ENCODE results near the gene TFB1M.

TFB1M gene

GRCh38 chr6:155234687-155235086 lies 79.6 kb downstream of the TFB1M start:
- TF ChIP-seq CTCF (IDR thresholded peaks at IDR 0.05): no peak

DNA sequence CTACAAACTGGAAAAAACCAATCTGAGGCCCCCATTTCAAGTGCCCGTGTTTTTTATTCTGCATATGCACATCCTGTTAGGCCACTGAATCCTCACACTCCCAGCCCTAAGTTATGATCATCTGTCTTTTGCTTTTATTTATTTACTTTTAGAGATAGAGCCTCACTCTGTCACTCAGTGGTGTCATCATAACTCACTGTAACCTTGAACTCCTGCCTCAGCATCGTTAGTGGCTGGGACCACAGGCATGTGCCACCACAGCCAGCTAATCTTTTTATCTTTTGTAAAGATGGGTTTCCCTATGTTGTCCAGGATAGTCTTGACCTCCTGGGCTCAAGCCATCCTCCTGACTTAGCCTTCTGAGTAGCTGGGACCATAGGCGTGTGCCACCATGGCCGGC lies 80.1 kb downstream of the TFB1M start:
- TF ChIP-seq CTCF (IDR thresholded peaks at IDR 0.05): no peak

- TF ChIP-seq CTCF (IDR thresholded peaks at IDR 0.05): no peak
These were observed 81.4 kb downstream of the TFB1M start for GRCh38 chr6:155232848-155233247.

- TF ChIP-seq CTCF (IDR thresholded peaks at IDR 0.05): no peak
These were observed 85.6 kb downstream of the TFB1M start for GRCh38 chr6:155228546-155229166.

GRCh38 chr6:155227046-155227445 lies 87.2 kb downstream of the TFB1M start:
- no peak for TF ChIP-seq CTCF (IDR thresholded peaks at IDR 0.05)

DNA sequence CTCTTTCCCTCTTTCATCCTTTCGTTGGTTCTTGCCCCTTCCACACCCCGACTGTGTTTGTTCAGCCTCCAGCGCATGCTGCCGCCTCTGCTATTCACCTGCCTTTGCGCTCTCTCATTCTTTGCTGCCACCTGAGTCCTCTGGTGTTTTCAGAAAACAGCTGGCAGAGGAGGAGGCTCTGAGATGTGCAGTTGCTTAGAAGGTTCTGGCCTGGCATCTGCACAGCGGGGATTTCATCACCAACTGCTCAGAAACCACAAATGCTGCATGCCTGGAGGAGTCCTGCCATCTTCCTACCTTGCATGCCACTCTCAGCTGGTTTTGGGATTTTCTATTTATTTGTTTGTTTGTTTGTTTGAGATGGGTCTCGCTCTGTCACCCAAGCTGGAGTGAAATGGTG lies 89.7 kb downstream of the TFB1M start:
- no peak for TF ChIP-seq CTCF (IDR thresholded peaks at IDR 0.05)

DNA sequence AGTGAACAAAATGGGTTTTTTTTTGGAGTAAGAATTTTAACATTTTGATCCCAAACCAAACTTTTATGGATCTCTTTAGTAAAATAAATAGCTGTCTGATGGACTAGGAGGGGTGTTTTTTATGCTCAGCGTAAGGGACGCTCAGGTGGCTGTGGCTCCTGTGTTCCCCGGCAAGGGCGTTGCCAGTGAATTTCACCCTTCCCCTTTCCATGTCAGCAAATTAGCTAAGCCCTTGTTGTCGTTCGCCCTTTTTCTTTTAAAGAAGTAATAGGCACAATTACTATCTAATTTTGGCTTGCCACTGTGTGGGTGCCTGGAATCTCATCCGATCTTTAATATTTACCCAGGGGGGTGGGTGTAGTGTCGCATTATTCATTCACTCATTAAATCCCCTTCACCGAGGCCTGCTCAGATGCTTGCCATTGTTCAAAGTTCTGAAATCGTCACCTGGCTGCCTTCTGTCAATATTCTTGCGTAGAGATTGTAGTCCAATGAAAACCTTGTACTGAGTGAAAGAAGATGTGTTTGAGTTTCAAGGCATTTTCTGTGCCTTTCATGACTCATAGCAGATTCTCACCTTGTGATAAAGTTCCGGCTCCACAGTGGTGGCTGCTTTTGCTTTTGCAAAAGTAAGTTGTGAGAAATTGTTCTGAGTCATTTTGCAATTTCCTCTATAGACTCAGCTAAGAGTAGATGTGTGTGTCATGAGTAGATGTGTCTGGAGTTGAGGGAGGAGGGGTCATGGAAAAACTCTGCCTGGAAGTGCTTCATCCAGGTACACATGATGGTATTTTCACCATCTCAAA lies 90.4 kb downstream of the TFB1M start:
- no peak for TF ChIP-seq CTCF (IDR thresholded peaks at IDR 0.05)

Data from LNCAP (cell line).